ENCODE measurements around the gene HUWE1. TPM values are rescaled to one million over a fixed set of nuclear protein-coding genes. Genes with fewer than 3 reads are reported as not detected.
A peak's percentile ranks its signal among the peaks of the same experiment; 100 is the strongest.

HUWE1 gene
- total and polyA plus RNA-seq, 2 donors (not counting 1 experiment from before 2014, with no cell fraction given) = 52.8 to 146 TPM

DNA sequence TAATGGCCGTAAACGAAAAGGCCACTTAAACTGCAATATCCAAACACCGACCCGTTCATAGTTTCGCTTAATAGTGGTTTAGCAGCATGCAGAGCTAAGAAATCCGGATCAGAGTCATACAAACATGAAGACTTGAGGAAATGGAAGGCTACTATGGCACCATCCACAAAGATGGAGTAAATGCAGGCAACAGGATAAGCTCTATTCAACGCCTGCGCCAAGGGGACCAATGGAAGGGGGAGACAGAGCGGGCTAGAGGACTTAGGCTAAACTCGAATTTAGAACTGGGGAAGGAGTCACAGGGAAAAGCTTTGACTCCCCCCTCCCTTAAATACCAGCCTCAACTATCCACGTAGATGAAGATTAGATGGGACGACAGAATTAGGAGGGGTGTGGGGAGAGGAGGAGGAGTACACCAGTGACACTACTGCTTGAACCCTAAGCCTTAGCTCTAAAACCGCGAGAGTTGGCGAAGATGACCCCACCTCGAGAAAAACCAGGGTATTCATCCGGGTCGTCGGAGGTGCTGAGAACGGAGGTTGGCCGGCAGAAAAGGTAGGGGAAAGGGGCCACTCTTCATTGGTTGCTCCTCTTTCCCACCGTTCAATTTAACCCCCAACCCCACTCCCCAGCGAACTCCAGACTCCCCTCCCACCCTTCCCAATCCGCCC, 3.5 kb downstream of the HUWE1 start:
- Histone ChIP-seq H2AFZ (ENCODE audit: low read length) (no peak overlapping the region), H3K27me3 (ENCODE audit: control insufficient read depth, insufficient read depth, low read length) (no peaks in the 10 kb centered on the region), H3K79me2 (ENCODE audit: control insufficient read depth, insufficient read depth, low read length) (peaks cover 55% of the 10 kb centered on the region), H3K9ac (ENCODE audit: insufficient read depth, low read length) (peak overlapping the region; percentile 98), H3K4me2 (ENCODE audit: extremely low read depth, insufficient read depth, low read length) (peak overlapping the region; percentile 42), H3K4me1 (ENCODE audit: control insufficient read depth, extremely low read depth, insufficient read depth, low read length) (no peaks in the 10 kb centered on the region), H3K27ac (ENCODE audit: insufficient read depth, low read length) (peak overlapping the region; percentile 98), H3K9me3 (ENCODE audit: control insufficient read depth, insufficient read depth, low read depth, low read length) (no peaks in the 10 kb centered on the region), H4K20me1 (ENCODE audit: control insufficient read depth, extremely low read depth, insufficient read depth, low read length) (no peaks in the 10 kb centered on the region), H3K4me3 (replicated peaks in 1 of 4; ENCODE audit: control extremely low read depth in 1 of 4, insufficient read depth in 1 of 4, low read depth in 3 of 4, low read length in 4 of 4) (peak overlapping the region; percentile 60 to 75 (median 70)), H3K36me3 (ENCODE audit: control insufficient read depth, insufficient read depth, low read length) (no peaks in the 10 kb centered on the region)
- peak; percentile 57 to 66 for DNase-seq (ENCODE audit: low read depth in 2 of 2)
- TF ChIP-seq, protein P1, sequence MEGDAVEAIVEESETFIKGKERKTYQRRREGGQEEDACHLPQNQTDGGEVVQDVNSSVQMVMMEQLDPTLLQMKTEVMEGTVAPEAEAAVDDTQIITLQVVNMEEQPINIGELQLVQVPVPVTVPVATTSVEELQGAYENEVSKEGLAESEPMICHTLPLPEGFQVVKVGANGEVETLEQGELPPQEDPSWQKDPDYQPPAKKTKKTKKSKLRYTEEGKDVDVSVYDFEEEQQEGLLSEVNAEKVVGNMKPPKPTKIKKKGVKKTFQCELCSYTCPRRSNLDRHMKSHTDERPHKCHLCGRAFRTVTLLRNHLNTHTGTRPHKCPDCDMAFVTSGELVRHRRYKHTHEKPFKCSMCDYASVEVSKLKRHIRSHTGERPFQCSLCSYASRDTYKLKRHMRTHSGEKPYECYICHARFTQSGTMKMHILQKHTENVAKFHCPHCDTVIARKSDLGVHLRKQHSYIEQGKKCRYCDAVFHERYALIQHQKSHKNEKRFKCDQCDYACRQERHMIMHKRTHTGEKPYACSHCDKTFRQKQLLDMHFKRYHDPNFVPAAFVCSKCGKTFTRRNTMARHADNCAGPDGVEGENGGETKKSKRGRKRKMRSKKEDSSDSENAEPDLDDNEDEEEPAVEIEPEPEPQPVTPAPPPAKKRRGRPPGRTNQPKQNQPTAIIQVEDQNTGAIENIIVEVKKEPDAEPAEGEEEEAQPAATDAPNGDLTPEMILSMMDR (conservative IDR thresholded peaks at IDR 0.05 in 1 of 2, IDR thresholded peaks at IDR 0.05 in 1 of 2; ENCODE audit: low read depth in 1 of 2, low read length in 2 of 2) = no peak
- TF ChIP-seq EZH2 (IDR thresholded peaks at IDR 0.05; ENCODE audit: low read length, missing control alignments) = no peak

DNA sequence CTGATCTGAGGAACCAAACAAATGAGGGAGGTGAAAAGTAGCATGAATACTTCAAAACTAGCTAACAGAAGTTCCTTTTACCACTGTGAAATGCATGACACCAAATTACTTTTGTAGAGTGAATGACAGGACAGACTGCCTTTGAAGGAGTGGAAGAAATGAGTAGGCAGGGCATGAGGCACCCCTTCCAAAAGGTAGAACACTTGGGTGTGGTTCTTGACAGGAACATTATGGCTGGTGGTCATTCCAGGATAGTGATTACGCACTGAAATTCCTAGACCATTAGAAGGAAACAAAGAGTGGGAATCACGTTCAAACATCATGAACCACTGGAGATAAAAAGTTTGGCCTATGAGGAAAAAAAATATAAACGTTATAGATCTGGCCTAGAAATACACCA, 4.9 kb downstream of the HUWE1 start:
- H3K4me2 ChIP-seq (ENCODE audit: extremely low read depth, insufficient read depth, low read length) = no peak overlapping the region
- no peak for TF ChIP-seq EZH2 (IDR thresholded peaks at IDR 0.05; ENCODE audit: low read length, missing control alignments)
- TF ChIP-seq, protein P1 (conservative IDR thresholded peaks at IDR 0.05 in 1 of 2, IDR thresholded peaks at IDR 0.05 in 1 of 2; ENCODE audit: low read depth in 1 of 2, low read length in 2 of 2) = no peak
- no peak overlapping the region for H3K27ac ChIP-seq (ENCODE audit: insufficient read depth, low read length)
- H3K36me3 ChIP-seq (ENCODE audit: control insufficient read depth, insufficient read depth, low read length) = no peaks in the 10 kb centered on the region
- no peaks in the 10 kb centered on the region for H3K9me3 ChIP-seq (ENCODE audit: control insufficient read depth, insufficient read depth, low read depth, low read length)
- H3K9ac ChIP-seq (ENCODE audit: insufficient read depth, low read length) = no peak overlapping the region
- peak; percentile 4 to 64 for DNase-seq (ENCODE audit: low read depth in 2 of 2)
- H3K79me2 ChIP-seq (ENCODE audit: control insufficient read depth, insufficient read depth, low read length) = peaks cover 66% of the 10 kb centered on the region
- H4K20me1 ChIP-seq (ENCODE audit: control insufficient read depth, extremely low read depth, insufficient read depth, low read length) = no peaks in the 10 kb centered on the region
- no peaks in the 10 kb centered on the region for H3K4me1 ChIP-seq (ENCODE audit: control insufficient read depth, extremely low read depth, insufficient read depth, low read length)
- H2AFZ ChIP-seq (ENCODE audit: low read length) = no peak overlapping the region
- no peaks in the 10 kb centered on the region for H3K27me3 ChIP-seq (ENCODE audit: control insufficient read depth, insufficient read depth, low read length)
- H3K4me3 ChIP-seq (replicated peaks in 1 of 4; ENCODE audit: control extremely low read depth in 1 of 4, insufficient read depth in 1 of 4, low read depth in 3 of 4, low read length in 4 of 4) = peak overlapping the region in 2 of 4 experiments; percentile 68 to 72

DNA sequence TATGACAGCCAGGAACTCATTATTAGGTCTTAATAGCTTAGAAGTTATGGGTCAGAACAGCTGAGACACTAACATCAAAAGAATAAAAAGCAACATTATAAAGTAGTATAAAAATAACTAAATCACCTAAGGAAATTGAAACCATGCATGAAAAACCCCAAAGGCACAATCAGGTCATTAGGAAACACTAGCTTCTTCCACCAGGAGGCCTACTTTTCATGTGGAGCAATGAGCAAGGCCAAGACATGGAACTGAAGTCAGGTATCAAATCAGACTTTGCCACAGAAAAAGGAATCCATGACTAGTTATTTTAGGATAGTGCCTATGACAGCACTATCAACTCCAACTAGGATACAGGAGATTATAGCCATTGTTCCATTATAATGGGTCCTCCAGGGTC, 7.9 kb downstream of the HUWE1 start:
- no peaks in the 10 kb centered on the region for H3K36me3 ChIP-seq (ENCODE audit: control insufficient read depth, insufficient read depth, low read length)
- H3K27me3 ChIP-seq (ENCODE audit: control insufficient read depth, insufficient read depth, low read length) = no peaks in the 10 kb centered on the region
- no peak overlapping the region for H2AFZ ChIP-seq (ENCODE audit: low read length)
- H3K9ac ChIP-seq (ENCODE audit: insufficient read depth, low read length) = no peak overlapping the region
- H3K79me2 ChIP-seq (ENCODE audit: control insufficient read depth, insufficient read depth, low read length) = peaks cover 85% of the 10 kb centered on the region
- H3K4me1 ChIP-seq (ENCODE audit: control insufficient read depth, extremely low read depth, insufficient read depth, low read length) = no peaks in the 10 kb centered on the region
- no peak for DNase-seq (ENCODE audit: low read depth in 2 of 2)
- no peaks in the 10 kb centered on the region for H3K9me3 ChIP-seq (ENCODE audit: control insufficient read depth, insufficient read depth, low read depth, low read length)
- H3K4me3 ChIP-seq (replicated peaks in 1 of 4; ENCODE audit: control extremely low read depth in 1 of 4, insufficient read depth in 1 of 4, low read depth in 3 of 4, low read length in 4 of 4) = no peak overlapping the region
- TF ChIP-seq EZH2 (IDR thresholded peaks at IDR 0.05; ENCODE audit: low read length, missing control alignments) = no peak
- TF ChIP-seq, protein P1 (conservative IDR thresholded peaks at IDR 0.05 in 1 of 2, IDR thresholded peaks at IDR 0.05 in 1 of 2; ENCODE audit: low read depth in 1 of 2, low read length in 2 of 2) = peak in 1 of 2 donors; percentile 12
- H3K27ac ChIP-seq (ENCODE audit: insufficient read depth, low read length) = no peak overlapping the region
- no peak overlapping the region for H3K4me2 ChIP-seq (ENCODE audit: extremely low read depth, insufficient read depth, low read length)
- H4K20me1 ChIP-seq (ENCODE audit: control insufficient read depth, extremely low read depth, insufficient read depth, low read length) = no peaks in the 10 kb centered on the region

Measured in fibroblast of lung (primary cell).